GM19328 (cell line): ENCODE measurements around the gene G3BP2.
"Not testable (repeated sequence)": the region's sequence is repeated elsewhere in the genome, so short reads cannot be mapped to it uniquely, and the experiment has no call there.

Experiments
- ATAC-seq: cut with Tn5 transposase; IDR thresholded peaks from one replicate; pipeline ENCODE4 v1.9.1; 2021; ENCODE audit warnings: mild to moderate bottlenecking, moderate library complexity; ENCODE audit not compliant: unreplicated experiment

Gene G3BP2

DNA sequence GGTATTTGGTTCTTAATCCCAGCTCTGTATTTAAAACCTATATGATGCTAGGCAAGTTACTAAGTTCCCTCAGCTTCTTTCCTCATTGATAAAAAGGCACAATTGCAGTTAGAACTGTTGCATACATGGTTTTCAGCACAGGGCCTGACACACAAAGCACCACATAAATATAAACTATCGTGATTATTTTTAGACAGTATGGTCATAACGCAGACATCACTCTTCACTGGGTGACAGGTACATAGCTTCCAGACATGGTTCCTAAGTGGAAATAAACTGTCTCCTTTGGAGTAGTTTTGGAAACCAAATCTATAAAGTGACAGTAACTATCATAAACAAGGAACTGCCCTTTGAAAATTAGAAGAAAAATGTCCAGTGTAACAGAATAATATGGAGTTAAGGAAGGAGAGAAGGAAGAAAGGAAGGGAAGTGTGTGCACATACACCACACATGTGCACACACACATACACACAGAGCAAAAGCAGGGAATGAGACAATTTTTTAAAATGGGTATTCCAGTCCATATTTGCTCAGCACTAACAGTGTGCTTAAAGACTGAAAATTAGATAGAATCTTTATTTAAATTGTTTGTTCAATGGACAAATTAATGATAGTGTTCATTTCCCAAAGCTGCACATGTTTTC lies 12.5 kb upstream of the G3BP2 start:
- ATAC-seq: no peak

DNA sequence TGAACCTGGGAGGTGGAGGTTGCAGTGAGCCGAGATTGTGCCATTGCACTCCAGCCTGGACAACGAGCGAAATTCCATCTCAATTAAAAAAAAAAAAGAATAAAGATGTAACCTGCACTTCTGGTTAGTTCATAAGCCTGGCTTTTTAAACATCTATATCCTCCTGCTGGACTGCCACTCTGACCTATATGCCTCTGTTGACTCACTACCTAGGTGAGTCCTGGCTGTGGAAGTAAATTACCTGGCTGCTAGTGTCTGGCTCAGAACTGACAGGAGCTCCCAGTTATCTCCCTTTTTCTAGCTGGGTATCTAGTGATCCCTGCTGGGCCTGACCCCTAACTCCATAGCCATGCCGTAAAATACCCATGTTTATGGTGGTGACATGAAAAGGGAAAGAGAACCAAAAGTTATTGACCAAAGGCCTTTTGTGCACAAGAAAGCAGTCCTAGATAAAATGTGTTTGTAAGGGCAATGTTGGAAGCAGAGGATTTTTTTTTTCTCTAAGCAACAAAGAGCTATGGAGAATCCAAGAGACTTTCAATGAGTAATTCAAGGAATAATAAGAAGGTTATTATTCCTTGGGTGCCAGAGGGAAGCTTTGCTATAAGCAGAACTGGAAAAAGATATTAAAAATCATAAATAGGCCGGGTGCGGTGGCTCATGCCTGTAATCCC lies 10.4 kb upstream of the G3BP2 start:
- ATAC-seq: no peak

DNA sequence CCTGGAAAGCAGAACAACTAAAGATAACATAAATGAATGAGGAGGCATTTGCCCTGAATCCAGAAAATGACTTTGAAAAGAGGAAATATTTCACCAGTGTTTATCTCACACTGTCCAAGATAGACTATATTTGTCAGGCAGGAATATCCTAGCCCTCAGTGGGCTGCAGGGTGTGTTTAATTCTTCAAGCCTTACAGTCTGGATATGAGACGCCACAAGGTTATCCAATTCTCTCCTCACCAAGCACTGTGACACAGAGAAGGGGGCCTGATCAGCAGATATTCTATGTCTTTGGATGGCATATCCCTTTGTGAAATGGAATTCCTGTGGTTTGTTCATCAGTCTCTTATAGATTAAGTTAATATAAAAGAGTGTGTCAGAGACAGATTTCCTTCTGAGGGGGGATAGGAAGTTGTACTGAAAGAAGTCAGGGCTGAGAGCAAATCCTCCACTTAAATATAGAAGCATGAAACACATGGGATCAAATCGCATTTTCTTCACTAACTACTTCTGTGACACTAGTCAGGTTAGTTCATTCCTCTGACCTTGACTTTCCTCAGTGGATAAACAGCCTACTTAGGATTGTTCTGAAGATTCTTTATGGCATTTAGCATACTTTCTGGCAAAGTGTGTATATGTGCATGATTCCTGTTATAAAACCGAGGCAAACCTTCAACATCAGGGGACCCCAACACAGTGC lies 6.8 kb upstream of the G3BP2 start:
- ATAC-seq: no peak

GRCh38 chr4:75678965-75679364 lies 5.8 kb upstream of the G3BP2 start:
- no peak for ATAC-seq

- ATAC-seq: no peak
Observed at GRCh38 chr4:75678473-75678872, 5.3 kb upstream of the G3BP2 start.

- no peak for ATAC-seq
Observed at GRCh38 chr4:75675004-75675531, 1.9 kb upstream of the G3BP2 start.

GRCh38 chr4:75673959-75674328 lies 733 bp upstream of the G3BP2 start:
- ATAC-seq: no peak

DNA sequence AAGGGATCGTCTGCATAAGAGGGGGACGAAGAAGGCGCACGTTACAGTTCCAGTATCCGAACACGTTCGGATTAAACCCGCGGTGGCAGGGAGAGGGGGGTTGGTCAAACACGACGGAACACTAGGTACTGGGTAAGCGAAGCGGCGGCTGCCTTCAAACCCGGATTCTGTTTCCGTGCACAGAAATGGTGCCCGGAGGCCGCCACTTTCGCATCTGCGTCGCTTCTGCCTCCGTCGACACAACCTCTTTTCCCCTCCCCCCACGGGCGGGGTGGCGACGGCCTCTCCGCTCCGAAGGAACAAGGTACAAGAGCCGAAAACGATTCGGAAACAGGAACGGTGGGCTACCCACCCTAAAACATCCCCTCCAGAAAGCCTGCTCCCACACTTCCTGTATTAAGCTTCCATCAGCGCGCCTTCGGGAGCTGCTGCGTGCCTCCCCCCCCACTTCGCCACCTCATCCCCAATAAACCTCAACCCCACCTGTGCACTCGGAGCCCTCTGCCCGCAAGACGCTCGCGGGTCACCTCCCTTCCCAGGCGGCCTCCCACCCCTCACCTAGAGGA lies 667 bp downstream of the G3BP2 start:
- ATAC-seq: peak; percentile 23

GRCh38 chr4:75671802-75672421 lies 1.3 kb downstream of the G3BP2 start:
- ATAC-seq: no peak

- no peak for ATAC-seq
Observed at GRCh38 chr4:75668596-75668995, 4.6 kb downstream of the G3BP2 start.

DNA sequence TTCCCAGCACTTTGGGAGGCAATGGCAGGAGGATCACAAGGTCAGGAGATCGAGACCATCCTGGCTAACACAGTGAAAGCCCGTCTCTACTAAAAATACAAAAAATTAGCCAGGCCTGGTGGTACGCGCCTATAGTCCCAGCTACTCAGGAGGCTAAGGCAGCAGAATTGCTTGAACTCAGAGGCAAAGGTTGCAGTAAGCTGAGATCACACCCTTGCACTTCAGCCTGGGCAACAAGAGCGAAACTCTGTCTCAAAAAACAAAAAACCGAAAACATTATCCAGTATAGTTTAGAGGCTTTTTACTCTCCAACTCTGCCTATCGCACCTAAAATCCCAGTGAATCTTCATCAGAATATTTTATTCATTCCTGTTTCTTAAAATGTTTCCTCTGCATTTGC lies 5.6 kb downstream of the G3BP2 start:
- ATAC-seq: not testable (repeated sequence)

- ATAC-seq: no peak
Observed at GRCh38 chr4:75666299-75666698, 6.9 kb downstream of the G3BP2 start.

DNA sequence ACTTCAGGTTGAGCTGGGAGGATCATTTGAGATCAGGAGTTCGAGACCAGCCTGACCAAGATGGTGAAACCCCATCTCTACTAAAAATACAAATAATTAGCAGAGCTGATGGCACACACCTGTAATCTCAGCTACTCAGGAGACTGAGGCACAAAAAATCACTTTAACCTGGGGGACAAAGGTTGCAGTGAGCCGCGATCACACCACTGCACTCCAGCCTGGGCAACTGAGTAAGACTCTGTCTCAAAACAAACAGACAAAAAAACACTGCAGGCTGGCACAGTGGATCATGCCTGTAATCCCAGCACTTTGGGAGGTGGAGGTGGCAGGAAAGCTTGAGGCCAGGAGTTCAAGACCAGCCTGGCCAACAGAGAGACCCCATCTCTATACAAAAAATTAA lies 8.6 kb downstream of the G3BP2 start:
- not testable (repeated sequence) for ATAC-seq

GRCh38 chr4:75662626-75663025 lies 10.6 kb downstream of the G3BP2 start:
- ATAC-seq: no peak

DNA sequence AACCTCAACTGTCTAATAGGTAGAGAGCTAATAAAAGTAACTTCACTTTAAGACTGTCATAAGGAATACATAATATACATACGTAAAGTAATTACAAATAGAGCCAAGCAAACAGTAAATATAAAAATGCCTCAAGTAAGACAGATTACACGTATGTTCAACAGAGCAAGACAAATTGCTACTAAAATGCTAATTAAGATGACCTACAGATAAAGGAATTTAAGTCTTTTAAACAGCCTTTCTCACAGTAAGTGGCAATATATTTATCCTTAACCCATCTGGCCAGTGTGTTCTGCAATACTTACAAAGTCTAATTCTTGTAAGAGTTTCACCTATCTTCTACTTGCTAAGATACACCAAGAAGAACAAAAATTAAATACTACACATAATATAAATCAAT lies 12.7 kb downstream of the G3BP2 start:
- no peak for ATAC-seq

DNA sequence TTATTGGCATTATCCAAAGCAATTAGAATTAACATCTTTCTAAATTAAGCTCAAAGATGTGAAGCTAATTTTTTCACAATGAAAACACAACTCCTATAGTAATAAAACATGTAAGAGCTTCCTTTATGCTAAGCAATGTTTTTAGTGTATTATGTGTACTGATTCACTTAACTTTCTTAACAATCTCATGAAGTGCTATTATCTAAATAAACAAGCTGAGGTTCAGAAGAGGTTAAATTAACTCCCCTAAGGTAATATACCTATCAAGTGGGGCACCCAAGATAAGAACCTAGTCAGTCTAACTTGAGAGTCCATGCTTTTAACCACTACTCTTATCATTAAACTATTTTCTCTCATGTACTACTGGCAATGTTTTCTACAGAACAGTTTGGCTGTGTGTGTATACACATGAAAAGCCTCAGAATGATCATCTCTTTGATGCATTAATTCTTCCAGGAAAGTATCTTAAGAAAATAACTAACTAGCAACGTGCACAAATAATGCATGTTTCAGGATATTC lies 13.6 kb downstream of the G3BP2 start:
- no peak for ATAC-seq

DNA sequence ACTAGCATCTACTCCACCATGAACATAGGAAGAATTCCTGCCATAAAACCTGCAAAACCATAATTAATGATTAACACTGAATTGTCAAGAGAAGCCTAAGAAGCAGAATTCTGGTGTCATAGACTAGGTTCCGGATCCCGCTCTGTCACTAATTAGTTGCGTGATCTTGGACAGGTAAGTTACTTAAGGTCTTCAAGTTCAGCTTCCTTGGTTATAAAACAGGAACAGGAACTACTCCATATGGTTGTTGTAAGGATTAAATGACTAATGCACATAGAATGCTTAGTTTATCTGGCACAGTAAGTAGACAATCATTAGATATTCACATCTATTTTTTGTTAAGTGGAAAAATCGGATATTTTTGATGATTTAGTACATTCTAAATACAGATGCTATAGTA lies 14.3 kb downstream of the G3BP2 start:
- no peak for ATAC-seq

GRCh38 chr4:75655562-75655961 lies 17.6 kb downstream of the G3BP2 start:
- no peak for ATAC-seq

- no peak for ATAC-seq
Observed at GRCh38 chr4:75654905-75655304, 18.3 kb downstream of the G3BP2 start.

GRCh38 chr4:75653845-75654503 lies 19.2 kb downstream of the G3BP2 start:
- no peak for ATAC-seq
